Right lobe of liver (tissue), 4 donors: Measurements from ENCODE around the gene PRLH.

Experiments used
- POLR2A ChIP-seq: fragments of 450-650 bp; IDR thresholded peaks from one replicate; pipeline ENCODE4 v1.6.1; 2017; ENCODE audit warnings: antibody characterized with exemption, mild to moderate bottlenecking
- TF ChIP-seq, protein P1 (sequence below), 4 donors: fragments of 200-600 bp in 3 of 4; fragments of 450-650 bp in 1 of 4; IDR thresholded peaks; one replicate each; pipeline versions ENCODE4 v1.5.1 to v1.8.0; 2016 to 2022; ENCODE audit warnings: antibody characterized with exemption in 4 of 4, mild to moderate bottlenecking in 2 of 4
- donor health status: DM: no; HTN: no; CAD: no.
- donor health status: DM: no; HTN: no; CAD: no.
- donor health status: DM: no; HTN: yes; CAD: no.

DNA sequence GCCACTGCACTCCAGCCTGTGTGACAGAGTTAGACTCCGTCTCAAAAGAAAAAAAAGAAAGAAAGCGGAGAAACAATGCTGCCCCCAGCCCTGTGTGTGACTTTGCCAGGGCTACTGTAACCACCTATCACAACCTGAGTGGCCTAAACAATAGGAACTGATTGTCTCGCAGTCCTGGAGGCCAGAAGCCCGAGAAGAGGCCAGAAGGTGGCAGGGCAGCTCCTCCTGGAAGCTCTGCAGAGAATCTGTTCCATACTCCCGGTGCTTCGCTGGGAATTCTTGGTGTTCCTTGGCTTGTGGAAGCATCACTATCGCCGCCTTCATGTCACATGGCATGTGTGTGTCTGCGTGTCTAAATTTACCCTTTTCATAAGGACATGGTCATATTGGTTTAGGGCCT is 38.6 kb downstream of the PRLH start:
- TF ChIP-seq, protein P1, sequence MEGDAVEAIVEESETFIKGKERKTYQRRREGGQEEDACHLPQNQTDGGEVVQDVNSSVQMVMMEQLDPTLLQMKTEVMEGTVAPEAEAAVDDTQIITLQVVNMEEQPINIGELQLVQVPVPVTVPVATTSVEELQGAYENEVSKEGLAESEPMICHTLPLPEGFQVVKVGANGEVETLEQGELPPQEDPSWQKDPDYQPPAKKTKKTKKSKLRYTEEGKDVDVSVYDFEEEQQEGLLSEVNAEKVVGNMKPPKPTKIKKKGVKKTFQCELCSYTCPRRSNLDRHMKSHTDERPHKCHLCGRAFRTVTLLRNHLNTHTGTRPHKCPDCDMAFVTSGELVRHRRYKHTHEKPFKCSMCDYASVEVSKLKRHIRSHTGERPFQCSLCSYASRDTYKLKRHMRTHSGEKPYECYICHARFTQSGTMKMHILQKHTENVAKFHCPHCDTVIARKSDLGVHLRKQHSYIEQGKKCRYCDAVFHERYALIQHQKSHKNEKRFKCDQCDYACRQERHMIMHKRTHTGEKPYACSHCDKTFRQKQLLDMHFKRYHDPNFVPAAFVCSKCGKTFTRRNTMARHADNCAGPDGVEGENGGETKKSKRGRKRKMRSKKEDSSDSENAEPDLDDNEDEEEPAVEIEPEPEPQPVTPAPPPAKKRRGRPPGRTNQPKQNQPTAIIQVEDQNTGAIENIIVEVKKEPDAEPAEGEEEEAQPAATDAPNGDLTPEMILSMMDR (IDR thresholded peaks at IDR 0.05) = peak; percentile 25 to 54 (median 40)
- TF ChIP-seq POLR2A = no peak
